Left lobe of liver (tissue), 1 donor: ENCODE data around the gene NFS1. TPM values are rescaled to one million over a fixed set of nuclear protein-coding genes. Genes with fewer than 3 reads are reported as not detected.

Experiments used
- total RNA-seq: library from RNA; stranded (reverse); gene quantifications from one replicate; pipeline ENCODE4 v1.2.1, GENCODE V29; 2021
- donor health status: DM: no; HTN: yes; CAD: no.

Gene NFS1
- total RNA-seq, 1 donor from 2014 or later: 60.9 TPM

Other genes with a start within 250 kb of the NFS1 start
- 14.6 TPM for gene CEP250, start 243.8 kb downstream of the NFS1 start, total RNA-seq
- not detected for gene C20orf173, start 169.7 kb downstream of the NFS1 start, total RNA-seq
- gene ERGIC3, start 157.3 kb downstream of the NFS1 start, total RNA-seq: 107 TPM
- gene SPAG4, start 83.5 kb downstream of the NFS1 start, total RNA-seq: 4.7 TPM
- gene CPNE1, start 34.5 kb downstream of the NFS1 start, total RNA-seq: 42.3 TPM
- 19.3 TPM for gene RBM12, start 34.5 kb downstream of the NFS1 start, total RNA-seq
- 103 TPM for gene ROMO1, start 53 bp upstream of the NFS1 start, total RNA-seq
- 102 TPM for gene RBM39, start 42.9 kb upstream of the NFS1 start, total RNA-seq
- gene PHF20, start 72.7 kb upstream of the NFS1 start, total RNA-seq: 11.4 TPM